Activated CD4-positive, alpha-beta memory T cell treated with anti-CD3 and anti-CD28 coated beads for 36 hours (primary cell): ENCODE data around the gene BIRC5. TPM values are rescaled to one million over a fixed set of nuclear protein-coding genes. Genes with fewer than 3 reads are reported as not detected.

ENCODE experiments used
- CTCF ChIA-PET: fragments of 350-600 bp; sonication (Branson Sonifier 250); formaldehyde crosslinking; loops from one replicate; lab custom pipeline; 2021; ENCODE audit warnings: antibody characterized with exemption, inconsistent platforms; lab: Charles Lee
- POLR2A ChIA-PET: fragments of 350-600 bp; sonication (Branson Sonifier 250); formaldehyde crosslinking; loops from one replicate; lab custom pipeline; 2021; ENCODE audit warnings: antibody characterized with exemption; lab: Charles Lee
- DNase-seq: peaks from one replicate; pipeline ENCODE4 v3.0.0-alpha.2; 2020
- H3K27ac Mint-ChIP-seq: one replicate; pipeline ENCODE4 v1.8.0; 2021; ENCODE audit warnings: mixed read lengths
- H3K27me3 Mint-ChIP-seq: one replicate; pipeline ENCODE4 v1.8.0; 2021; ENCODE audit warnings: mixed read lengths
- H3K36me3 Mint-ChIP-seq: one replicate; pipeline ENCODE4 v1.8.0; 2021; ENCODE audit warnings: mixed read lengths
- H3K4me1 Mint-ChIP-seq: one replicate; pipeline ENCODE4 v1.8.0; 2021; ENCODE audit warnings: low read depth, mixed read lengths
- H3K4me3 Mint-ChIP-seq: one replicate; pipeline ENCODE4 v1.8.0; 2021; ENCODE audit warnings: mild to moderate bottlenecking, mixed read lengths
- H3K9me3 Mint-ChIP-seq: one replicate; pipeline ENCODE4 v1.8.0; 2021; ENCODE audit warnings: mixed read lengths
- intact Hi-C: fragments of 100-400 bp; cut with micrococcal nuclease; formaldehyde crosslinking; loops from one replicate; pipeline ENCODE4 v1.15.1; 2023
- total RNA-seq, 2 experiments: library from RNA; stranded (reverse); gene quantifications; one replicate each; pipeline ENCODE4 v1.2.3, GENCODE V29; 2021

The BIRC5 gene
- total RNA-seq, 2 experiments from 2014 or later = 87.4 to 95.4 TPM

DNA sequence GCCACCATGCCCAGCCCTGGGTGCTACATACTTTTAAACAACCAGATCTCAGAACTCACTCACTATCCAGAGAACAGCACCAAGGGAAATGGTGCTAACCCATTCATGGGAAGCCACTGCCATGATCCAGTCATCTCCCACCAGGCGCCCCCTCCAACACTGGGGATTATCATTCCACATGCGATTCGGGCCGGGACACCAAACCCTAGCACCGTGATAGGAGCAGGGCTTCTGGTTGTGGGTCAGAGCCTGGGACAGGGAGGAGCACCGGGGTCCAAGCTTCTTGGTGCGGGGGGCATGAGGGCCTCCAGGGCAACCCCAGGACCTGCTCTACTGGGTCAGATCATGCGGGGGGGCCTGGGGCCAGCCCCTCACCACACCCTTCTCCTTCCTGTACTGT, 21.8 kb downstream of the BIRC5 start:
- ChIA-PET CTCF (interaction anchor here (1.5 kb wide), 1 partner anchor 15 kb away, joined by 7 read pairs; no protein-coding TSS in a partner anchor), POLR2A (interaction anchor here (1.0 kb wide), 1 partner anchor 13 kb away, joined by 3 read pairs; no protein-coding TSS in a partner anchor)
- H3K36me3 Mint-ChIP-seq = no peaks in the 10 kb centered on the region

DNA sequence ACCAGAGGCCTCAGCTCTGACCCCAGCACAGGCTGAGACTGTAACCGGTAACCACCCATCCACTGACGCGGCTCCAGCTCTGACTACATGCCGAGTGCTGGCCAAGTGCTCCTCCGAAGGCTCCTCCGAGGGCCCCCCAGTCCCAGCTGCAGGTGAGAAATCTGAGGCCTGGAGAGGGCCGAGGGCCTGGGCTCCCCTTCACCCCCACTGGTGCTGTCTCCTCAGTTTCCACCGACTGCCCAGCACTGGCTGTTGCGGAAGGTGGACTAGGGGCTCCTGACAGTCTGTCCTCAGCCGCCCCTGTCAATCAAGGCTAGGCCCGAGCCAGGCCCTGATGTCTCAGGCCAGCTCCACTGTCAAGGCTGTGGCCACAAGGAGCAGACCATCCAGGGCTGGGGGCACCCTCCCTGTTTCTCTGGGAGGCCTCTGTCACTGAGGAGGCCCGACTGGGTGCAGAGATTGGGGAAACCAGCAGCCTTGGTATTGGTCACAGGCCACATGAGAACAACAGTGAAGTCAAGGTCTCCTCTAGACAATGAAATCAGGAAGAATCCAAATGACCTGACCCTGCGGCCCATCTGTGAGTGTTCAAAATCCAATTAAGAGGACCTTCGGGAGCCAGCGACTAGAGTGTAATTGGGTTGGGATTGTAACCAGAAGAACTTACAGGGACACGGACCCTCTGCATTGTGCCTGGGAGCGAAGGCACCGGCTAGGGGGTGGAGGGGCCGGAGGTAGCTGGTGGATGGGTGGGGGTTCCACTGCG, 22.5 kb downstream of the BIRC5 start:
- DNase-seq = no peak
- H3K4me3 Mint-ChIP-seq = no peak overlapping the region
- H3K36me3 Mint-ChIP-seq = no peaks in the 10 kb centered on the region
- peaks cover 10% of the 10 kb centered on the region for H3K27me3 Mint-ChIP-seq
- CTCF ChIA-PET = interaction anchor here (1.5 kb wide), 1 partner anchor 15 kb away, joined by 7 read pairs; no protein-coding TSS in a partner anchor
- POLR2A ChIA-PET = no interaction called here
- no peaks in the 10 kb centered on the region for H3K9me3 Mint-ChIP-seq
- no peak overlapping the region for H3K27ac Mint-ChIP-seq
- intact Hi-C loops = no loop called here
- peaks cover 9% of the 10 kb centered on the region for H3K4me1 Mint-ChIP-seq

More for the DNA sequence above, 21.8 kb downstream of the BIRC5 start:
- Mint-ChIP-seq H3K4me1 (peaks cover 9% of the 10 kb centered on the region), H3K27ac (no peak overlapping the region), H3K4me3 (no peak overlapping the region), H3K9me3 (no peaks in the 10 kb centered on the region), H3K27me3 (peaks cover 15% of the 10 kb centered on the region)
- intact Hi-C loops = no loop called here
- no peak for DNase-seq

DNA sequence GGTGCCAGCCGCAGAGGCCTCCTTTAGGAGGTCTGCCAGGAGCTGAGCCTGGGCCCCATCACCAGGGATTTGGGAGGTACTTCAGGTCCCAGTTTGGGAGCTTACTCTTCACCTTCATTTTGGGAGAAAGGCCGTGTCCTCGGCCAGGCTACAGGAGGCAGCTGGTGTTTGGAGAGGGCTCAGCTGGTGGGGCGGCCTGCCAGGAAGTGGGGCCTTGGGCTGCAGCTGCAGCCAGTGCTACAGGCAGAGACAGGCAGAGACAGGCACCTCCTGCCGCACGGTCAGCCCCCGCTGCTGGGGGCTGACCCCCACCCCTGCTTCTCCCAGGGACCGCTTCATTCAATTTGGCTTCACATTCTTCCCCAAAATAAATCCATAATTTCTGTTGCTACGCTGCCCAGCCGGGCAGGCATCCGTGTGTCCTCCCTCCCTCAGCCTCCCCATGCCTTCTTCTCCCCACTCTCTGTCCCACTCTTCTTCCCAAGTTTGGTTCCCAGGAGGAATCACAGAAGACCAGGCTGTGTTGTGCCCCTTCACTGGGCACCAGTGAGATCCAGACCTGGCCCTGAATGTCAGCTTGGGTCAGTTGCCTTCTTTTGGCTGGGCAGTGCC, 23.5 kb downstream of the BIRC5 start:
- H3K4me3 Mint-ChIP-seq = no peak overlapping the region
- DNase-seq = no peak
- no peaks in the 10 kb centered on the region for H3K36me3 Mint-ChIP-seq
- POLR2A ChIA-PET = no interaction called here
- H3K27me3 Mint-ChIP-seq = peaks cover 5% of the 10 kb centered on the region
- H3K9me3 Mint-ChIP-seq = no peaks in the 10 kb centered on the region
- peaks cover 5% of the 10 kb centered on the region for H3K4me1 Mint-ChIP-seq
- H3K27ac Mint-ChIP-seq = no peak overlapping the region
- CTCF ChIA-PET = interaction anchor here (1.5 kb wide), 1 partner anchor 14 kb away, joined by 7 read pairs; no protein-coding TSS in a partner anchor
- intact Hi-C loops = no loop called here

DNA sequence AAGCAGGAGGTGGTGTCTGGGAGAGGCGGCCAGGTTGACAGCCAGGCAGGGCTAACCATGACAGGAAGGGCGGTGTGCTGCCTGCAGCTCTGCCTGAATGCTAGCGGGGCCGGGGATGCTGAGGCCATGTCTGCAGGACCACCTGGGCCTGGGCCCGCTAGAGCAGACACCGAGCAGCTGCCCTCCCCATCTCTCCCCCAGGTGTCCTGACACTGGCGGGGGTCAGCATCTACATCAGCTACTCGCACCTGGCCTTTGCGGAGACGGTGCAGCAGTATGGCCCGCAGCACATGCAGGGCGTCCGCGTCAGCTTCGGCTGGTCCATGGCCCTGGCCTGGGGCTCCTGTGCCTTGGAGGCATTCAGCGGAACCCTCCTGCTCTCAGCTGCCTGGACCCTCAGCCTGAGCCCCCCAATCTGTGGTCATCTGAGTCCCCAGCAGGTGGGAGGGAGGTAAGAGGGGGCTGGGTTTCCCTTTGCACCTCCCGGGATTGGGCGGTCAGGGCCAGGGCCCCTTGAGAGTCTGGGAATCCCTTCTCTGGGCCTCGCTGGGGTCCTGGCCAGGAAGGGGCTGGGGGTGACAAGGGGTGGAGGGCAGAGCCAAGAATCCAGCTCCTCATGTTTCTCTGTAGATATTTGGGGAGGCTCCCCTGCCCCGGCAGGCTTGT, 24.9 kb downstream of the BIRC5 start:
- CTCF ChIA-PET = interaction anchor here (1.3 kb wide), 1 partner anchor 63 kb away, joined by 3 read pairs; no protein-coding TSS in a partner anchor
- POLR2A ChIA-PET = no interaction called here

DNA sequence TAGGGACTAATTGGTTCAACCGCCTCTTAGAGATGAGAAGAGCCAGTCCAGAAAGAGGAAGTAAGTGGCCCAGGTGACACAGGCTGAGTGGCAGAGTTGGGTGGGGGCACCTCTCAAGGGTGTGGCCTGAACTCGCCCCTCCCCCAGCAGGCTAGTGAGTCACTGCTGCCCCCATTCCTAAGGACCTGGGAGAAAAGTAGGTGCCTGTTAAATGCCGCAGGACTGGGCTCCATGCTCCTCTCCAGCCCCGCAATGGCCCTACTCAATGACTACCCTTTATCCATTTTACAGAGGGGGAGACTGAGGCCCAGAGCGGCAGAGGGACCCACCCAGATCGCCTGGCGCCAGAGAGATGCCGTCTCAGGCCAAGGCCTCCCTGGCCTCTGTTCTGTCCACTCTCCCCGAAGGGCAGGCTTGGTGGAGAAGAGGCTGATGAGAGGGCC, 25.5 kb downstream of the BIRC5 start:
- H3K27me3 Mint-ChIP-seq = no peaks in the 10 kb centered on the region
- no peaks in the 10 kb centered on the region for H3K4me1 Mint-ChIP-seq
- CTCF ChIA-PET = interaction anchor here (1.3 kb wide), 1 partner anchor 63 kb away, joined by 3 read pairs; no protein-coding TSS in a partner anchor
- no peak overlapping the region for H3K4me3 Mint-ChIP-seq
- H3K9me3 Mint-ChIP-seq = no peaks in the 10 kb centered on the region
- no peaks in the 10 kb centered on the region for H3K36me3 Mint-ChIP-seq
- POLR2A ChIA-PET = no interaction called here
- intact Hi-C loops = no loop called here
- no peak for DNase-seq
- H3K27ac Mint-ChIP-seq = no peak overlapping the region

More for the DNA sequence above, 24.9 kb downstream of the BIRC5 start:
- Mint-ChIP-seq H3K4me1 (no peaks in the 10 kb centered on the region), H3K4me3 (no peak overlapping the region), H3K27me3 (no peaks in the 10 kb centered on the region), H3K36me3 (no peaks in the 10 kb centered on the region), H3K27ac (no peak overlapping the region), H3K9me3 (no peaks in the 10 kb centered on the region)
- DNase-seq = no peak
- intact Hi-C loops = no loop called here

DNA sequence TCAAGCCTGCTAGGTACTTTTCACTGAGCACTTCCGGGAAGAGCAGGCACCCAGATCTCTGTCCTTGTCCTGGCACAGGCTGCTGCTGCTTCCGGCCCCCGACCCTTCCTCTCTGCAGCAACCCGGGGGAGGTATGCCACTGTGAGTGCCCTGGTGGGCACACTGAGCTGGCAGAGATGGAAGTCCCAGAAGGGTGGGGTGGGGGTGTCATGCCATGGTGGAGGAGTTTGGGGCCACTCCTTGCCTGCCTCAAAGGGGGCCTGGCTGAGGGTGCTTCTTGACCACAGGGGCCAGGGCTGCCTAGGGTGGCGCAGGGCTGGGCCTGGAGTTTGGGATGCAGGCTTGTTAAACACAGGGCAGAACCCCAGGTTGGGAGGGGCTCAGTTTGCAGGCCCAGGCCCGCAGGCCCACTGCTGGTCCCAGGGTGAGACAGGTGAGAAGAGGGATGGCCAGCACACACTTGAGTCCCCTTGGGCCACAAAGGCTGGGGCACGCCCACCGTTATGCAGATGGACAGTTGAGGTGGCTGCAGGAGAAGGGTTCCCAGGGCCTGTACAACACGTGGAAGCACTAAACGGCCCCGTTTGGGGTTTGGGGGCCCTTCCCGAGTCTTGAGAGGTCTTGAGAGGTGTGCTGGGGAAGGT, 26.1 kb downstream of the BIRC5 start:
- no peaks in the 10 kb centered on the region for H3K36me3 Mint-ChIP-seq
- no peak for DNase-seq
- CTCF ChIA-PET = interaction anchor here (1.1 kb wide), 1 partner anchor 11 kb away, joined by 4 read pairs; no protein-coding TSS in a partner anchor
- intact Hi-C loops = no loop called here
- H3K27me3 Mint-ChIP-seq = no peaks in the 10 kb centered on the region
- no peaks in the 10 kb centered on the region for H3K4me1 Mint-ChIP-seq
- no peak overlapping the region for H3K27ac Mint-ChIP-seq
- no peak overlapping the region for H3K4me3 Mint-ChIP-seq
- no peaks in the 10 kb centered on the region for H3K9me3 Mint-ChIP-seq
- POLR2A ChIA-PET = no interaction called here

DNA sequence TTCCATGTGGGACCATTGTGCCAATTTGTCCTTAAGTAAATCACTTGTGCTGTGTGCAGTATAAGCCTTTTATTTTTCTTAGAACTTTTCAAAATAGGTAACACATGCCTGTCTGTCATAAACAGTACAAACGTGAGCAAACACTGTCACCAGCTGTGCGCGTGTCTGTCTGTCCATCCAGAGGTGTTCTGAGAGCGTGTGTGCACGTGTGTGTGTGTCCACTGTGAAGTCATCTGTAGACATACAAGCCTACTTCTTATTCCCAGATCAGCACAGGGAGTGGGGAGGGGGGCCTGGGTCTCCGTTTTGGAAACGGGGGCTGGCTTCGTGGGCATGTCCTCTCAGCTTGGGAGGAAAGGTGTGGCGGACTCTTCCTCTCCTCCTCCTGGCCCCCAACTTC, 26.8 kb downstream of the BIRC5 start:
- Mint-ChIP-seq H3K4me1 (no peaks in the 10 kb centered on the region), H3K9me3 (no peaks in the 10 kb centered on the region), H3K36me3 (no peaks in the 10 kb centered on the region), H3K4me3 (no peak overlapping the region), H3K27ac (no peak overlapping the region), H3K27me3 (no peaks in the 10 kb centered on the region)
- ChIA-PET POLR2A (interaction anchor here (0.5 kb wide), 1 partner anchor 23 kb away, joined by 4 read pairs; no protein-coding TSS in a partner anchor), CTCF (interaction anchor here (1.1 kb wide), 1 partner anchor 10 kb away, joined by 4 read pairs; no protein-coding TSS in a partner anchor)
- intact Hi-C loops = no loop called here
- no peak for DNase-seq

DNA sequence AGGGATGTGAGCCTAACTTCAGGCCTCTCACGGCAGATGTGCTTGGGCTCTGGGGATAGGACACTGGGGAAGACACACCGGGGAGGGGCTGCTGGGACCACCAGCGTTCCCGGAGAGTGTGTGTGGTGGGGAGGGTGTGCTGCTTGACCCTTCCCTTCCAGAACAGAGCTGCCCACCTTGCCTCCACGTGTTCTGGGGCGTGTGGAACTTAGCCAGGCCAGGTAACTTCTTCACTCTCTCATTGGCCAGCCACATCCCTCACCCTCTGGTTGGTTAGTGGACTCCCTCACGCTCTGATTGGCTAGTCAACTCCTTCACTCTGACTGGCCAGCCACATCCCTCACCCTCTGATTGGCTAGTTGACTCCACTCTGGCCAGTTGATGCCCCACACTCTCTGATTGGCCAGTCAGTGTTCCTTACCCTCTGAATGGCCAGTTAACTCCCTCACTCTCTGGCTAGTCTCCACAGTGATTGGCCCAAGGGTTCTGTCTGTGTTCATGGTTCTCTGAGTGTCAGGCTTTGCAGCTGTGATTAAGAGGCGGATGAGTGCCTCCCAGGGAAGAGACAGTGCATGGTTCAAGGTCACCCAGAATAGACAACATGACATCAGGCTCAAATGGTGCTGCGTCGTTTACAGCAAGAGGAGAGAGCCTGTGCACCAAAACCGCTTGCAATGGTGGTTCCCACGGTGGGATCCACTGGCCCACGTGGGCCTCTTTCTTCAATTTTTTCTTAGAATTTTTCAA, 27.4 kb downstream of the BIRC5 start:
- no peaks in the 10 kb centered on the region for H3K9me3 Mint-ChIP-seq
- intact Hi-C loops = no loop called here
- no peak overlapping the region for H3K4me3 Mint-ChIP-seq
- POLR2A ChIA-PET = interaction anchor here (0.5 kb wide), 1 partner anchor 23 kb away, joined by 4 read pairs; no protein-coding TSS in a partner anchor
- CTCF ChIA-PET = no interaction called here
- DNase-seq = no peak
- no peaks in the 10 kb centered on the region for H3K36me3 Mint-ChIP-seq
- H3K4me1 Mint-ChIP-seq = no peaks in the 10 kb centered on the region
- no peaks in the 10 kb centered on the region for H3K27me3 Mint-ChIP-seq
- H3K27ac Mint-ChIP-seq = no peak overlapping the region

DNA sequence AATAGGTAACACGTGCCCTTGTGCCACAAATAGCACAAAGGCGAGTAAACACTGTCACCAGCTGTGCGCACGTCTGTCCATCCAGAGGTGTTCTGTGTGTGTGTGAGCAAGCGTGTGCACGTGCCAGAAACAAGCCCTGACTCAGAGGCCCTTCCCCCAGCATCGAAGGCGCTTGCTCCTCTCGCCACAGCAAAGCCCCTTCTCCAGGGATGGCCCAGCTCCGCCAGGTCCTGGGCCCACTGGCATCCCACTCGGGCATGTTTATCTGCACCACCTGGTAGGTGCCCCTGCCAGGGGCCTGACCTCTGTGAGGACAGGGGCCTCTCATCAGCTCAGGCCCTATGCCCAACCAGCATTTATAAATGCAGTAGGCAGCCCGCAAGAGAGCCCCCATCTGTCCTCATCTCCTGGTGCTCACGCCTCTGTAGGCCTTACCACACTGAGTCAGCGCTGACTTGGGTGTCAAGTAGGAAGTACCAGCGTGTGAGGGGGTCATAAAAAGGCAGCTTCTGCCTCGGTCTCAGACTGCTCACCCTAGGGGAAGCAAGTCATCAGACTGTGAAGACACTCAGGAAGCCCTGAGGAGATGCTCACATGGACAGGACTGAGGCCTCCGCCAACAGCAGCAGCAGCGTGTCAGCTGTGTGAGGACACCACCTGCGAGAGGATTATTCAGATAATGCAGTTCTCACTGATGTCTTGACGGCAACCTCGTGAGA, 28.1 kb downstream of the BIRC5 start:
- no peaks in the 10 kb centered on the region for H3K27me3 Mint-ChIP-seq
- no peaks in the 10 kb centered on the region for H3K36me3 Mint-ChIP-seq
- H3K4me3 Mint-ChIP-seq = no peak overlapping the region
- no peak for DNase-seq
- no peaks in the 10 kb centered on the region for H3K9me3 Mint-ChIP-seq
- ChIA-PET CTCF (no interaction called here), POLR2A (no interaction called here)
- intact Hi-C loops = no loop called here
- no peaks in the 10 kb centered on the region for H3K4me1 Mint-ChIP-seq
- H3K27ac Mint-ChIP-seq = no peak overlapping the region

DNA sequence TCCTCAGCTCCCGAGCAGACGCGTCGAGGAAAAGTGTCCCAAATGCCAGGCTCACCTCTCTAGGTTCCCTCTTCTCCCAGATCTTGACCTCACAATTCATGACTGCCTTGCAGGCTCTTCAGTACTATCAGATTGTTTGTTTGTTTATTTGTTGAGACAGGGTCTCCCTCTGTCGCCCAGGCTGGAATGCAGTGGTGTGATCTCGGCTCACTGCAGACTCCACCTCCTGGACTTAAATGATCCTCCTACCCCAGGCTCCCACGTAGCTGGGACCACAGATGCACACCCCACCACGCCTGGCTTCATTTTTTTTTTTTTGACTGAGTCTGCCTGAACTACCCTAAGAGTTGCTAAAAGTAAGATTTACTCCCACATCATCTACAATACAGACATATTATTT, 33.3 kb downstream of the BIRC5 start:
- ChIA-PET POLR2A (no interaction called here), CTCF (interaction anchor here (0.6 kb wide), 1 partner anchor 231 kb away, joined by 3 read pairs; no protein-coding TSS in a partner anchor)
- H3K9me3 Mint-ChIP-seq = no peaks in the 10 kb centered on the region
- intact Hi-C loops = no loop called here
- no peaks in the 10 kb centered on the region for H3K27me3 Mint-ChIP-seq
- H3K4me3 Mint-ChIP-seq = no peak overlapping the region
- no peaks in the 10 kb centered on the region for H3K36me3 Mint-ChIP-seq
- H3K27ac Mint-ChIP-seq = no peak overlapping the region
- peaks cover 16% of the 10 kb centered on the region for H3K4me1 Mint-ChIP-seq
- DNase-seq = no peak
